K562 (cell line): Measurements from ENCODE around the gene GATAD1. TPM values are rescaled to one million over a fixed set of nuclear protein-coding genes. Genes with fewer than 3 reads are reported as not detected.

Experiments used
- ARID1B ChIP-seq: fragments of 450-650 bp; IDR thresholded peaks from 2 replicates; pipeline ENCODE4 v1.6.1; 2016; ENCODE audit warnings: antibody characterized with exemption, mild to moderate bottlenecking, inconsistent platforms
- BCOR ChIP-seq: fragments of 450-650 bp; IDR thresholded peaks from 2 replicates; pipeline ENCODE4 v1.6.1; 2016
- CBX1 ChIP-seq: sonication (generic); IDR thresholded peaks from 2 replicates; pipeline ENCODE4 v1.6.1; 2016; ENCODE audit warnings: antibody characterized with exemption, low read depth, mild to moderate bottlenecking
- CTBP1 ChIP-seq: fragments of 450-650 bp; IDR thresholded peaks from 2 replicates; pipeline ENCODE4 v1.6.1; 2016; ENCODE audit warnings: borderline replicate concordance
- DPF2 ChIP-seq: fragments of 450-650 bp; IDR thresholded peaks from 2 replicates; pipeline ENCODE4 v1.6.1; 2016
- EHMT2 ChIP-seq: fragments of 450-650 bp; IDR thresholded peaks from 2 replicates; pipeline ENCODE4 v1.6.1; 2018; ENCODE audit warnings: antibody characterized with exemption
- HDAC1 ChIP-seq, 2 experiments: fragments of 450-650 bp; IDR thresholded peaks; 2 replicates each; pipeline ENCODE4 v1.6.1; 2016 to 2017; ENCODE audit warnings: inconsistent platforms in 1 of 2, mild to moderate bottlenecking in 1 of 2, moderate library complexity in 1 of 2
- LEF1 ChIP-seq: fragments of 450-650 bp; IDR thresholded peaks from 2 replicates; pipeline ENCODE4 v1.6.1; 2016; ENCODE audit warnings: mild to moderate bottlenecking
- MTA1 ChIP-seq: fragments of 450-650 bp; IDR thresholded peaks from 2 replicates; pipeline ENCODE4 v1.6.1; 2017; ENCODE audit warnings: borderline replicate concordance
- MTA2 ChIP-seq: fragments of 450-650 bp; IDR thresholded peaks from 2 replicates; pipeline ENCODE4 v1.6.1; 2016; ENCODE audit warnings: low read depth
- NR2C1 ChIP-seq, 2 experiments: fragments of 450-650 bp; IDR thresholded peaks; 2 replicates each; pipeline ENCODE4 v1.6.1; 2017; ENCODE audit warnings: mild to moderate bottlenecking in 2 of 2, antibody characterized with exemption in 1 of 2, inconsistent platforms in 1 of 2, missing compliant biosample characterization in 1 of 2, missing genetic modification characterization in 1 of 2
- SOX6 ChIP-seq: fragments of 450-650 bp; IDR thresholded peaks from 2 replicates; pipeline ENCODE4 v1.6.1; 2014; ENCODE audit warnings: mild to moderate bottlenecking
- ZNF445 ChIP-seq: fragments of 250-450 bp; sonication (Bioruptor Pico); IDR thresholded peaks from 2 replicates; pipeline ENCODE4 v1.4.0; 2020; ENCODE audit warnings: low read depth, mild to moderate bottlenecking, moderate library complexity
- polyA plus RNA-seq, 8 experiments: library from polyadenylated mRNA; depleted of rRNA in 4 of 8; stranded (reverse) in 5 of 8; unstranded in 3 of 8; fragments of >200 nt; fragmentation: Nextera tagmentation in 2 of 8; fragmentation: Illumina TruSeq in 1 of 8; extraction: Ambion mirVana in 2 of 8; extraction: Trizol in 1 of 8; gene quantifications; 2 replicates each; pipeline versions ENCODE4 v1.2.1 to v1.2.3, GENCODE V29; 2011 to 2014; ENCODE audit warnings: inconsistent platforms in 1 of 8, missing spikeins in 1 of 8
- total RNA-seq, 7 experiments: library from RNA; depleted of rRNA in 6 of 7; stranded (reverse); fragments of >200 nt in 6 of 7; fragmentation: Illumina TruSeq in 2 of 7; extraction: Trizol in 2 of 7; gene quantifications; 2 replicates each; pipeline versions ENCODE4 v1.2.1 to v1.2.3, GENCODE V29; 2011 to 2021; ENCODE audit warnings: low replicate concordance in 1 of 7
- TF ChIP-seq, protein P1 (sequence below), 2 experiments: fragments of 450-650 bp; IDR thresholded peaks; 2 replicates each; pipeline ENCODE4 v1.6.1; 2016; ENCODE audit warnings: mild to moderate bottlenecking in 2 of 2, borderline replicate concordance in 1 of 2, low read depth in 1 of 2, moderate library complexity in 1 of 2
- TF ChIP-seq, protein P2 (sequence below): fragments of 450-650 bp; formaldehyde crosslinking; IDR thresholded peaks from 2 replicates; pipeline ENCODE4 v1.4.0; 2020; ENCODE audit warnings: mild to moderate bottlenecking, mixed read lengths

The GATAD1 gene
- total and polyA plus RNA-seq, 9 of the 15 experiments (the other 6 are each of a cell fraction or from before 2014, with no cell fraction given), result 9.3 to 67.7 (median 34.3) TPM

DNA sequence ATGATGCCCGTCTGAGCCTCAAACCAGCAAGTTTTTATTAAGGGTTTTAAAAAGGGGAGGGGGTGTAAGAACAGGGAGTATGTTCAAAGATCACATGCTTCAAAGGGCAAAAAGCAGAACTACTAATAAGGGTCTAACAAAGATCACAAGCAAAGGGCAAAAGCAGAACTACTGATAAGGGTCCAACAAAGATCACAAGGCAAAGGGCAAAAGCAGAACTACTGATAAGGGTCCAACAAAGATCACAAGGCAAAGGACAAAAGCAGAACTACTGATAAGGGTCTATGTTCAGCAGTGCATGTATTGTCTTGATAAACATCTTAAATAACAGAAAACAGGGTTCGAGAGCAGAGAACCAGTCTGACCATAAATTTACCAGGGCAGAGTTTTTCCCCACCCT, 4.6 kb upstream of the GATAD1 start (continued):
- TF ChIP-seq, protein P1, sequence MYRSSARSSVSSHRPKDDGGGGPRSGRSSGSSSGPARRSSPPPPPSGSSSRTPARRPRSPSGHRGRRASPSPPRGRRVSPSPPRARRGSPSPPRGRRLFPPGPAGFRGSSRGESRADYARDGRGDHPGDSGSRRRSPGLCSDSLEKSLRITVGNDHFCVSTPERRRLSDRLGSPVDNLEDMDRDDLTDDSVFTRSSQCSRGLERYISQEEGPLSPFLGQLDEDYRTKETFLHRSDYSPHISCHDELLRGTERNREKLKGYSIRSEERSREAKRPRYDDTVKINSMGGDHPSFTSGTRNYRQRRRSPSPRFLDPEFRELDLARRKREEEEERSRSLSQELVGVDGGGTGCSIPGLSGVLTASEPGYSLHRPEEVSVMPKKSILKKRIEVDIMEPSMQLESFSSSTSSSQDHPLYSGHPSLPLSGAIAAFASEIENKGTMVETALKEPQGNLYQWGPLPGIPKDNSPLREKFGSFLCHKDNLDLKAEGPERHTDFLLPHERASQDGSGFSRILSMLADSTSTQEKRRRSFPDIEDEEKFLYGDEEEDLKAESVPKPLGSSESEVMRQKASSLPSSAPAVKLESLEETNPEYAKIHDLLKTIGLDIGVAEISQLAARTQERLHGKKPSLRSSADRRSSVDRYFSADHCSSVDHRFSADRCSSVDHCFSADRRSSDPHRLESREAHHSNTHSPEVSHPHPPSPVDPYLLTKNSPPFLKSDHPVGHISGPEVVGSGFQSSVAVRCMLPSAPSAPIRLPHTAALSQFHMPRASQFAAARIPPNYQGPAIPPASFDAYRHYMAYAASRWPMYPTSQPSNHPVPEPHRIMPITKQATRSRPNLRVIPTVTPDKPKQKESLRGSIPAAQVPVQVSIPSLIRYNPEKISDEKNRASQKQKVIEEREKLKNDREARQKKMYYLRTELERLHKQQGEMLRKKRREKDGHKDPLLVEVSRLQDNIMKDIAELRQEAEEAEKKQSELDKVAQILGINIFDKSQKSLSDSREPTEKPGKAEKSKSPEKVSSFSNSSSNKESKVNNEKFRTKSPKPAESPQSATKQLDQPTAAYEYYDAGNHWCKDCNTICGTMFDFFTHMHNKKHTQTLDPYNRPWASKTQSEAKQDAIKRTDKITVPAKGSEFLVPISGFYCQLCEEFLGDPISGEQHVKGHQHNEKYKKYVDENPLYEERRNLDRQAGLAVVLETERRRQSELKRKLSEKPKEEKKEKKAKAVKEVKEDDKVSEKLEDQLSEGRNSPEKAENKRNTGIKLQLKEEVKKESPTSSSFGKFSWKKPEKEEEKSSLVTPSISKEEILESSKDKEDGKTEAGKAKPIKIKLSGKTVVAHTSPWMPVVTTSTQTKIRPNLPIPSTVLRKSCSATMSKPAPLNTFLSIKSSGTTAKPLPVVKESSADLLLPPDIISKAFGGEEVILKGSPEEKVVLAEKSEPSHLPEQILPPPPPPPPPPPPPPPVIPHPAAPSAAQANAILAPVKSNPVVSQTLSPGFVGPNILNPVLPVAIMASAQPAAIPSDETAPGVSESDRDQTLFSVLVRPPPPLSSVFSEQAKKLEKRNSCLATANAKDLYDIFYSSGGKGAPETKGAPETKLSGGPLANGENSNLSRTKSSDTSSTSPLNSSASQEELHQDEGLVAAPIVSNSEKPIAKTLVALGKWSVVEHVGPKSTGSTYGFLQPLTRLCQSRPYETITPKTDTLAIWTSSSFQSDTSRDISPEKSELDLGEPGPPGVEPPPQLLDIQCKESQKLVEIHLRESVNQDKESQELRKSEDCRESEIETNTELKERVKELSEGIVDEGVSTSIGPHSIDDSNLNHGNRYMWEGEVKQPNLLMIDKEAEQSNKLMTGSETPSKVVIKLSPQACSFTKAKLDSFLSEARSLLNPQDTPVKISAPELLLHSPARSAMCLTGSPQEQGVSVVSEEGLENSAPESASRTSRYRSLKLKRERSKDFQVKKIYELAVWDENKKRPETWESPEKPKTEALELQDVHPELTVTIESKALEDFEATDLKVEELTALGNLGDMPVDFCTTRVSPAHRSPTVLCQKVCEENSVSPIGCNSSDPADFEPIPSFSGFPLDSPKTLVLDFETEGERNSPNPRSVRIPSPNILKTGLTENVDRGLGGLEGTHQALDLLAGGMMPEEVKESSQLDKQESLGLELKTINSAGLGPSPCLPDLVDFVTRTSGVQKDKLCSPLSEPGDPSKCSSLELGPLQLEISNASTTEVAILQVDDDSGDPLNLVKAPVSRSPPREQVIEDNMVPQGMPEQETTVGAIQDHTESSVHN (IDR thresholded peaks at IDR 0.05; ENCODE audit: borderline replicate concordance in 1 of 2, low read depth in 1 of 2), result peak in 1 of 2 experiments; percentile 25; a peak in 1 of 4 replicates
- TF ChIP-seq HDAC1 (IDR thresholded peaks at IDR 0.05) (0 out of 4 replicates have a peak, but pooled peaks of 1 of the 2 experiments have one; percentile 40), BCOR (peak; percentile 62; the same call in 1 of the 2 replicates), EHMT2 (peak; percentile 49; the same call in 1 of the 2 replicates), MTA2 (peak; percentile 56), LEF1 (peak; percentile 34; the same call in 1 of the 2 replicates), MTA1 (peak; percentile 87; the same call in 1 of the 2 replicates), NR2C1 (IDR thresholded peaks at IDR 0.05) (peak; percentile 42; the same call in 1 of the 2 replicates), NR2C1 (tag; IDR thresholded peaks at IDR 0.05) (peak; percentile 49; the same call in 1 of the 2 replicates), CTBP1 (peak; percentile 51; the same call in 1 of the 2 replicates), DPF2 (peak; percentile 30; the same call in 1 of the 2 replicates), SOX6 (peak; percentile 97), ZNF445 (CRISPR knock-in tag) (peak; percentile 96), CBX1 (peak; percentile 51; the same call in 1 of the 2 replicates), ARID1B (peak; percentile 74)
- TF ChIP-seq, protein P2, sequence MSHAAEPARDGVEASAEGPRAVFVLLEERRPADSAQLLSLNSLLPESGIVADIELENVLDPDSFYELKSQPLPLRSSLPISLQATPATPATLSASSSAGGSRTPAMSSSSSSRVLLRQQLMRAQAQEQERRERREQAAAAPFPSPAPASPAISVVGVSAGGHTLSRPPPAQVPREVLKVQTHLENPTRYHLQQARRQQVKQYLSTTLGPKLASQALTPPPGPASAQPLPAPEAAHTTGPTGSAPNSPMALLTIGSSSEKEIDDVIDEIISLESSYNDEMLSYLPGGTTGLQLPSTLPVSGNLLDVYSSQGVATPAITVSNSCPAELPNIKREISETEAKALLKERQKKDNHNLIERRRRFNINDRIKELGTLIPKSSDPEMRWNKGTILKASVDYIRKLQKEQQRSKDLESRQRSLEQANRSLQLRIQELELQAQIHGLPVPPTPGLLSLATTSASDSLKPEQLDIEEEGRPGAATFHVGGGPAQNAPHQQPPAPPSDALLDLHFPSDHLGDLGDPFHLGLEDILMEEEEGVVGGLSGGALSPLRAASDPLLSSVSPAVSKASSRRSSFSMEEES (CRISPR knock-in tag), result peak; percentile 52
